Measurements from ENCODE around the gene HEYL. TPM values are rescaled to one million over a fixed set of nuclear protein-coding genes. Genes with fewer than 3 reads are reported as not detected.

Gene HEYL
- total and polyA plus RNA-seq, 9 of the 15 experiments (the other 6 are each of a cell fraction or from before 2014, with no cell fraction given), result 0.13 to 0.89 (median 0.25) TPM

DNA sequence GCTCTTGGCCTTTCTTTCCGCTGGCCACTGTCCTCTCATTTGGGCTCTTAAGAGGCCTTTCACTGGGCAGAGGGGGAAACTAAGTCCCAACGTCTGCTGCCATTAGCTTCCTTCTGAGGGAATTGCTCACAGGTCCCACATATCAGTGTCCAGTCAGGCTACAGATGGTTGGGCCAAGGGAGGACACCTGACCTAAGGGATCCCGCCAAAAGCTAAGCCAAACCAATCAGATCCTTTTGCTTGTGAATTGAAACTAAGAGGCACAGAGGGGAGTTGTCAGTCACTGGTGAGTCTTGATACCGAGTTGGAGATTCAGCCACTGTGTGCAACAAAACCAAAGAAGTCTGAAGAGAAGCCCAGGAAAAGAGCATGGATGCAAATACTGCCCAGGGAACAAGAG is 38.2 kb upstream of the HEYL start (continued):
- TF ChIP-seq, protein P1, sequence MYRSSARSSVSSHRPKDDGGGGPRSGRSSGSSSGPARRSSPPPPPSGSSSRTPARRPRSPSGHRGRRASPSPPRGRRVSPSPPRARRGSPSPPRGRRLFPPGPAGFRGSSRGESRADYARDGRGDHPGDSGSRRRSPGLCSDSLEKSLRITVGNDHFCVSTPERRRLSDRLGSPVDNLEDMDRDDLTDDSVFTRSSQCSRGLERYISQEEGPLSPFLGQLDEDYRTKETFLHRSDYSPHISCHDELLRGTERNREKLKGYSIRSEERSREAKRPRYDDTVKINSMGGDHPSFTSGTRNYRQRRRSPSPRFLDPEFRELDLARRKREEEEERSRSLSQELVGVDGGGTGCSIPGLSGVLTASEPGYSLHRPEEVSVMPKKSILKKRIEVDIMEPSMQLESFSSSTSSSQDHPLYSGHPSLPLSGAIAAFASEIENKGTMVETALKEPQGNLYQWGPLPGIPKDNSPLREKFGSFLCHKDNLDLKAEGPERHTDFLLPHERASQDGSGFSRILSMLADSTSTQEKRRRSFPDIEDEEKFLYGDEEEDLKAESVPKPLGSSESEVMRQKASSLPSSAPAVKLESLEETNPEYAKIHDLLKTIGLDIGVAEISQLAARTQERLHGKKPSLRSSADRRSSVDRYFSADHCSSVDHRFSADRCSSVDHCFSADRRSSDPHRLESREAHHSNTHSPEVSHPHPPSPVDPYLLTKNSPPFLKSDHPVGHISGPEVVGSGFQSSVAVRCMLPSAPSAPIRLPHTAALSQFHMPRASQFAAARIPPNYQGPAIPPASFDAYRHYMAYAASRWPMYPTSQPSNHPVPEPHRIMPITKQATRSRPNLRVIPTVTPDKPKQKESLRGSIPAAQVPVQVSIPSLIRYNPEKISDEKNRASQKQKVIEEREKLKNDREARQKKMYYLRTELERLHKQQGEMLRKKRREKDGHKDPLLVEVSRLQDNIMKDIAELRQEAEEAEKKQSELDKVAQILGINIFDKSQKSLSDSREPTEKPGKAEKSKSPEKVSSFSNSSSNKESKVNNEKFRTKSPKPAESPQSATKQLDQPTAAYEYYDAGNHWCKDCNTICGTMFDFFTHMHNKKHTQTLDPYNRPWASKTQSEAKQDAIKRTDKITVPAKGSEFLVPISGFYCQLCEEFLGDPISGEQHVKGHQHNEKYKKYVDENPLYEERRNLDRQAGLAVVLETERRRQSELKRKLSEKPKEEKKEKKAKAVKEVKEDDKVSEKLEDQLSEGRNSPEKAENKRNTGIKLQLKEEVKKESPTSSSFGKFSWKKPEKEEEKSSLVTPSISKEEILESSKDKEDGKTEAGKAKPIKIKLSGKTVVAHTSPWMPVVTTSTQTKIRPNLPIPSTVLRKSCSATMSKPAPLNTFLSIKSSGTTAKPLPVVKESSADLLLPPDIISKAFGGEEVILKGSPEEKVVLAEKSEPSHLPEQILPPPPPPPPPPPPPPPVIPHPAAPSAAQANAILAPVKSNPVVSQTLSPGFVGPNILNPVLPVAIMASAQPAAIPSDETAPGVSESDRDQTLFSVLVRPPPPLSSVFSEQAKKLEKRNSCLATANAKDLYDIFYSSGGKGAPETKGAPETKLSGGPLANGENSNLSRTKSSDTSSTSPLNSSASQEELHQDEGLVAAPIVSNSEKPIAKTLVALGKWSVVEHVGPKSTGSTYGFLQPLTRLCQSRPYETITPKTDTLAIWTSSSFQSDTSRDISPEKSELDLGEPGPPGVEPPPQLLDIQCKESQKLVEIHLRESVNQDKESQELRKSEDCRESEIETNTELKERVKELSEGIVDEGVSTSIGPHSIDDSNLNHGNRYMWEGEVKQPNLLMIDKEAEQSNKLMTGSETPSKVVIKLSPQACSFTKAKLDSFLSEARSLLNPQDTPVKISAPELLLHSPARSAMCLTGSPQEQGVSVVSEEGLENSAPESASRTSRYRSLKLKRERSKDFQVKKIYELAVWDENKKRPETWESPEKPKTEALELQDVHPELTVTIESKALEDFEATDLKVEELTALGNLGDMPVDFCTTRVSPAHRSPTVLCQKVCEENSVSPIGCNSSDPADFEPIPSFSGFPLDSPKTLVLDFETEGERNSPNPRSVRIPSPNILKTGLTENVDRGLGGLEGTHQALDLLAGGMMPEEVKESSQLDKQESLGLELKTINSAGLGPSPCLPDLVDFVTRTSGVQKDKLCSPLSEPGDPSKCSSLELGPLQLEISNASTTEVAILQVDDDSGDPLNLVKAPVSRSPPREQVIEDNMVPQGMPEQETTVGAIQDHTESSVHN (IDR thresholded peaks at IDR 0.05; ENCODE audit: borderline replicate concordance in 1 of 2, low read depth in 1 of 2), result no peak
- no peak for TF ChIP-seq BCL6 (CRISPR knock-in tag; IDR thresholded peaks at IDR 0.05)
- TF ChIP-seq, protein P2, sequence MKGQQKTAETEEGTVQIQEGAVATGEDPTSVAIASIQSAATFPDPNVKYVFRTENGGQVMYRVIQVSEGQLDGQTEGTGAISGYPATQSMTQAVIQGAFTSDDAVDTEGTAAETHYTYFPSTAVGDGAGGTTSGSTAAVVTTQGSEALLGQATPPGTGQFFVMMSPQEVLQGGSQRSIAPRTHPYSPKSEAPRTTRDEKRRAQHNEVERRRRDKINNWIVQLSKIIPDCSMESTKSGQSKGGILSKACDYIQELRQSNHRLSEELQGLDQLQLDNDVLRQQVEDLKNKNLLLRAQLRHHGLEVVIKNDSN (CRISPR knock-in tag; IDR thresholded peaks at IDR 0.05), result peak; percentile 65

Measured in K562 (cell line).